Karpas-422 (cell line): ENCODE data around the gene HSBP1L1. TPM values are rescaled to one million over a fixed set of nuclear protein-coding genes. Genes with fewer than 3 reads are reported as not detected.
"Not testable (repeated sequence)": the region's sequence is repeated elsewhere in the genome, so short reads cannot be mapped to it uniquely, and the experiment has no call there.

ENCODE experiments used
- DNase-seq: peaks from one replicate; pipeline ENCODE4 v3.0.0-alpha.2; 2015
- H2AFZ ChIP-seq: fragments of 200-600 bp; sonication (generic); 2 replicates; pipeline ENCODE4 v1.6.1; 2014; ENCODE audit warnings: antibody characterized with exemption, low read length, mixed read lengths
- H3K27ac ChIP-seq: fragments of 200-600 bp; sonication (generic); 2 replicates; pipeline ENCODE4 v1.5.1; 2014; ENCODE audit warnings: mild to moderate bottlenecking, low read length, moderate library complexity
- H3K27me3 ChIP-seq: fragments of 200-600 bp; sonication (generic); 2 replicates; pipeline ENCODE4 v1.6.1; 2014; ENCODE audit warnings: low read length, mixed read lengths
- H3K36me3 ChIP-seq: fragments of 200-600 bp; sonication (generic); 2 replicates; pipeline ENCODE4 v1.6.1; 2014; ENCODE audit warnings: low read length, mixed read lengths; ENCODE audit not compliant: insufficient read depth
- H3K4me1 ChIP-seq: fragments of 200-600 bp; sonication (generic); 2 replicates; pipeline ENCODE4 v1.6.1; 2014; ENCODE audit warnings: mild to moderate bottlenecking, low read length, mixed read lengths
- H3K4me2 ChIP-seq: fragments of 200-600 bp; sonication (generic); 2 replicates; pipeline ENCODE4 v1.6.1; 2014; ENCODE audit warnings: low read length, low read depth, mild to moderate bottlenecking; ENCODE audit not compliant: poor library complexity, severe bottlenecking
- H3K4me3 ChIP-seq: fragments of 200-600 bp; sonication (generic); 2 replicates; pipeline ENCODE4 v1.5.1; 2014; ENCODE audit warnings: mild to moderate bottlenecking, antibody characterized with exemption, low read length, mixed read lengths
- H3K79me2 ChIP-seq: fragments of 200-600 bp; sonication (generic); 2 replicates; pipeline ENCODE4 v1.6.1; 2014; ENCODE audit warnings: mild to moderate bottlenecking, low read length, mixed read lengths
- H3K9ac ChIP-seq: fragments of 200-600 bp; sonication (generic); 2 replicates; pipeline ENCODE4 v1.6.0; 2014; ENCODE audit warnings: low read length
- H3K9me2 ChIP-seq: fragments of 200-600 bp; sonication (generic), shearing (Covaris generic); replicated peaks from 2 replicates; pipeline ENCODE4 v1.6.0; 2014; ENCODE audit warnings: mild to moderate bottlenecking, low read length, moderate library complexity; ENCODE audit not compliant: insufficient read depth
- H3K9me3 ChIP-seq: fragments of 300-700, 200-600 bp; sonication (generic); 2 replicates; pipeline ENCODE4 v1.6.1; 2014; ENCODE audit warnings: low read length, mixed read lengths
- H4K20me1 ChIP-seq: fragments of 200-600 bp; sonication (generic); 2 replicates; pipeline ENCODE4 v1.6.1; 2014; ENCODE audit warnings: mild to moderate bottlenecking, antibody characterized with exemption, low read length, low read depth; ENCODE audit not compliant: insufficient read depth
- total RNA-seq: library from RNA; depleted of rRNA; stranded (reverse); fragments of >200 nt; shearing (Covaris generic); gene quantifications from 2 replicates; pipeline ENCODE4 v1.2.3, GENCODE V29; 2014; ENCODE audit warnings: low replicate concordance

HSBP1L1 gene
- total RNA-seq, 1 experiment from 2014 or later: 11.4 TPM

DNA sequence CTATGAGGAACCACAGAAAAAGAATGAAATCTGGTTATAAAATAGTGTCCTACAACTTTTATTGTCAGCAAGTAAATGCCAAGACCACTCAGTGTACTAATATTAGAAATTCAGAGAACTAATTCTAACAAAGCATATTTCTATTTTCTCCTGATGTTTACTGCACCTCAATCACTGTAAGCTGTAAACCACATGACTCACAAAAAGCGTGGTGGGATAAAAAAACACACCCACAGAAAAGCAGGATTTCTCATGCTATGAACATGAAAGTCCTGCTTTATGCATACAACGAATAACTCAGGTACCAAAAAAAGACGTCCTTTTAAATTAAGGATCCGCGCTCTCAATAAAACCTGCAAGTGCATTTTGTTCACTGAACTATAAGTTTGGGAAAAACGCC lies 23.1 kb downstream of the HSBP1L1 start:
- Histone ChIP-seq H3K9me2 (no peaks in the 10 kb centered on the region), H3K4me2 (peak overlapping the region; percentile 82), H3K27ac (peak overlapping the region; percentile 78), H3K36me3 (peaks cover 34% of the 10 kb centered on the region), H3K4me1 (peaks cover 22% of the 10 kb centered on the region), H3K9ac (peak overlapping the region; percentile 98), H2AFZ (peak overlapping the region; percentile 81; the same call in 1 of the 2 replicates), H3K4me3 (peak overlapping the region; percentile 71), H3K79me2 (peaks cover 58% of the 10 kb centered on the region), H3K9me3 (no peaks in the 10 kb centered on the region), H3K27me3 (no peaks in the 10 kb centered on the region), H4K20me1 (peaks cover 52% of the 10 kb centered on the region)
- no peak for DNase-seq

DNA sequence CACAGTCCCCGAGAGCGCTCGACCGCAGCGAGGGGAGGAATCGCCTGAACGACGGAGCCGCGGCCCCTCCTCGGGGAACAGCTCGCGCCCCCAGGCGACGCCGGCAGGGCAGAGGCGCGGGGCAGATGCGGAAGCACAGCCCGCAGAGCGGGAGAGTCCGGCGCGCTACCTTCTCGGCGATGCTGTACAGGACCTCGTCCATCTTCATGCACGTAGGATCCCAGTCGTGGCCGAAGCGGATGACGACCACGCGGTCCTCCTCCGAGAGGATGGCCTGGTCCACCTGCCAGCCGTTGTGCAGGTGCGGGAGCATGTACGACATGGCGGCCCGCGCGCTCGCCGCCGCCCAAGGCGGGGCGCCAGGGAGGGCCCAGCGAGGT lies 23.6 kb downstream of the HSBP1L1 start:
- H3K27ac ChIP-seq: peak overlapping the region; percentile 78
- no peaks in the 10 kb centered on the region for H3K9me3 ChIP-seq
- H3K4me2 ChIP-seq: peak overlapping the region; percentile 82
- peak overlapping the region; percentile 98 for H3K9ac ChIP-seq
- peaks cover 22% of the 10 kb centered on the region for H3K4me1 ChIP-seq
- H3K4me3 ChIP-seq: peak overlapping the region; percentile 71
- H3K36me3 ChIP-seq: peaks cover 34% of the 10 kb centered on the region
- H3K9me2 ChIP-seq: no peaks in the 10 kb centered on the region
- H2AFZ ChIP-seq: peak overlapping the region; percentile 81
- no peaks in the 10 kb centered on the region for H3K27me3 ChIP-seq
- peaks cover 53% of the 10 kb centered on the region for H3K79me2 ChIP-seq
- H4K20me1 ChIP-seq: peaks cover 47% of the 10 kb centered on the region
- DNase-seq: peak; percentile 91

DNA sequence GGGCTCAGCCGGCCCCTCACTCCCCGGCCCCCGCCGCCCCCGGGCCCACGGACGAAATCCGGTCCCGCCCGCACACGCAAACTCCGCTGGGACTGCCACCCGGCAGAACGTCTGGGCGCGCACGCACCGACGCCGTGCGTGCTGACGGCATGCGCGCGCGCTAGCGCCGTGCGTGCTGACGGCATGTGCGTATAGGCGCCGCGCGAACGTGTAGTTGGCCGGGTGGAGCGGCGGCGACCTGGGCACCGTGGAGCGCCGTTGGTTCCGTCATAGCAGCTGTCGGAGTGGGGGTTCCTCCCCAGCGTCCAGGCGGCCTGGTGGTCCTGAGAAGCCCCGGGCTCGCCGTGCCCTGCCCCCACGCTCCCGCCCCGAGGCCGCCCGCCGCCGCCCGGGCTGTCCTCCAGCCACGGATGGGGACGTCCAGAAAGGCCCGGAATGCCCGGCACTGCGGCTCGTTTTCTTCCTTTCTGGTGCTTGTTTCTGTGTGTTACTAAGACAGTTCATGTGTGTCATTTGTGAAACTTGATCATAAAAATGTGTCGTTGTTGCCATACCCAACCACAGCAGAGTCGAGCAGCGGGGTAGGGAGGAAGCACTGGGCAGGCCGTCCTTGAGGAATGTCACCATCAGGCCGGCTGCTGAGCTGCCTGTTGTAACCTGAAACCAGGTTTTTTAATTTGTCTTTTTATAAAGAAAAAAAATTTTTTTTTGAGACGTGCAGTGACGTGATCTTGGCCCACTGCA lies 24.2 kb downstream of the HSBP1L1 start, which contains the start of gene TXNL4A:
TXNL4A (minus strand) TSS at position 113 of the 744 bp plus-strand sequence. CDS start 171 bp downstream, outside the sequence.
- peak within 1 kb of the TSS; percentile 78 for H3K27ac ChIP-seq
- H3K4me1 ChIP-seq: peaks cover 22% of the 10 kb centered on the region
- no peaks in the 10 kb centered on the region for H3K9me2 ChIP-seq
- peaks cover 48% of the 10 kb centered on the region for H3K79me2 ChIP-seq
- H2AFZ ChIP-seq: peak within 1 kb of the TSS; percentile 81
- H3K9ac ChIP-seq: peak within 1 kb of the TSS; percentile 98
- peak within 1 kb of the TSS; percentile 71 for H3K4me3 ChIP-seq
- H3K27me3 ChIP-seq: no peaks in the 10 kb centered on the region
- peaks cover 41% of the 10 kb centered on the region for H4K20me1 ChIP-seq
- DNase-seq: peak; percentile 97
- H3K9me3 ChIP-seq: no peaks in the 10 kb centered on the region
- H3K36me3 ChIP-seq: peaks cover 29% of the 10 kb centered on the region
- peak within 1 kb of the TSS; percentile 82 for H3K4me2 ChIP-seq

DNA sequence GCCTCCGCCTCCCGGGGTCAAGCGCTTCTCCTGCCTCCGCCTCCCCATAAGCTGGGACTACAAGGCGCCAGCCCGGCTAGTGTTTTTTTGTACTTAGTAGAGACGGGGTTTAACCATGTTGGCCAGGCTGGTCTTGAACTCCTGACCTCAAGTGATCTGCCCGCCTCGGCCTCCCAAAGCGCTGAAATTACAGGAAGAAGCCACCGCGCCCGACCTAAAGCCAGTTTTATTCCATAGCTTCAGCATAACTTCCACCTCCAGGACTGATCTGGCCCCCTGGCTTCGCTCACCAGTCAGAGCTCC lies 24.7 kb downstream of the HSBP1L1 start:
- H3K36me3 ChIP-seq: peaks cover 26% of the 10 kb centered on the region
- H3K27me3 ChIP-seq: no peaks in the 10 kb centered on the region
- peak overlapping the region; percentile 98 for H3K9ac ChIP-seq
- H4K20me1 ChIP-seq: peaks cover 36% of the 10 kb centered on the region
- H3K4me2 ChIP-seq: peak overlapping the region; percentile 82
- H3K9me2 ChIP-seq: no peaks in the 10 kb centered on the region
- no peak overlapping the region for H3K27ac ChIP-seq
- H3K4me3 ChIP-seq: peak overlapping the region; percentile 71
- peaks cover 26% of the 10 kb centered on the region for H3K4me1 ChIP-seq
- peaks cover 43% of the 10 kb centered on the region for H3K79me2 ChIP-seq
- H3K9me3 ChIP-seq: no peaks in the 10 kb centered on the region
- H2AFZ ChIP-seq: no peak overlapping the region
- no peak for DNase-seq

DNA sequence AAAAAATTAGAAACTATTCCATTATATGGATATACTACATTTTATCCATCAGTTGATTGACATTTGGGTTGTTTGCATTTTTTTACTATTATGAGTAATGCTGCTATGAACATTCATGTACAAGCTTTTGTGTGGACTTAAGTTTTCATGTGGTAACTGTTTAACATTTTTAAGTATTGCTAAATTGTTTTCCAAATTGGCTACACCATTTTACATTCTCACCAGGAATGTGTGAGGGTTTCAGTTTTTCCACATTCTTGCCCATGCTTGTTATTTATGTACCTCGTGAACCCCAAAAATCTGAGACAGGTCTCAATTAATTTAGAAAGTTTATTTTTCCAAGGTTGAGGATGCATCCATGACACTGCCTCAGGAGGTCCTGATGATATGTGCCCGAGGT lies 27.1 kb downstream of the HSBP1L1 start:
- peaks cover 13% of the 10 kb centered on the region for H4K20me1 ChIP-seq
- no peak overlapping the region for H3K9ac ChIP-seq
- peaks cover 19% of the 10 kb centered on the region for H3K79me2 ChIP-seq
- DNase-seq: no peak
- peaks cover 4% of the 10 kb centered on the region for H3K36me3 ChIP-seq
- no peaks in the 10 kb centered on the region for H3K27me3 ChIP-seq
- H3K4me2 ChIP-seq: no peak overlapping the region
- H3K9me2 ChIP-seq: no peaks in the 10 kb centered on the region
- no peak overlapping the region for H2AFZ ChIP-seq
- peaks cover 19% of the 10 kb centered on the region for H3K4me1 ChIP-seq
- no peaks in the 10 kb centered on the region for H3K9me3 ChIP-seq
- no peak overlapping the region for H3K27ac ChIP-seq
- no peak overlapping the region for H3K4me3 ChIP-seq

DNA sequence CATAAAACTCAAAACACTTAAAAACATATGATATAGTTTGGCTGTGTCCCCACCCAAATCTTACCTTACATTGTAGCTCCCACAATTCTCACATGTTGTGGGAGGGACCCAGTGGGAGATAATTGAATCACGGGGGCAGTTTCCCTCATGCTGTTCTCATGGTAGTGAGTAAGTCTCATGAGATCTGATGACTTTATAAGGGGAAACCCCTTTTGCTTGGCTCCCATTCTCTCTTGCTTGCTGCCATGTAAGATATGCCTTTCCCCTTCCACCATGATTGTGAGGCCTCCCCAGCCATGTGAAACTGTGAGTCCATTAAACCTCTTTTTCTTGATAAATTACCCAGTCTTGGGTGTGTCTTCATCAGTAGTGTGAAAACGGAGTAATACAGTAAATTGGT lies 35.3 kb downstream of the HSBP1L1 start:
- not testable (repeated sequence) for H3K4me3 ChIP-seq, H3K36me3 ChIP-seq, DNase-seq, H3K4me1 ChIP-seq, H3K9me3 ChIP-seq, H3K4me2 ChIP-seq, H4K20me1 ChIP-seq, H3K9ac ChIP-seq, H3K79me2 ChIP-seq, H3K27me3 ChIP-seq, H2AFZ ChIP-seq, H3K27ac ChIP-seq, H3K9me2 ChIP-seq

DNA sequence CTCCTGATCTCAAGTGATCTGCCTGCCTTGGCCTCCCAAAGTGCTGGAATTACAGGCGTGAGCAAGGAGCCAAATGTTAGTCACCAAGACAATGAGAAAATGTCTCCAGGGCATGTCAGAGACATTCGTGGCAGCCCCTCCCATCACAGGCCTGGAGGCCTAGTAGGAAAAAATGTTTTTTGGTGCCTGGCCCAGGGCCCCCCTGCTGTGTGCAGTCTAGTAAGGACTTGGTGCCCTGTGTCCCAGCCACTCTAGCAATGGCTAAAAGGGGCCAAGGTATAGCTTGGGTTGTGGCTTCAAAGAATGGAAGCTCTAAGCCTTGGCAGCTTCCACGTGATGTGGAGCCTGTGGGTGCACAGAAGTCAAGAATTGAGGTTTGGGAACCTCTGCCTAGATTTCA lies 36.4 kb downstream of the HSBP1L1 start:
- no peak for DNase-seq
- Histone ChIP-seq H3K4me2 (no peak overlapping the region), H4K20me1 (no peaks in the 10 kb centered on the region), H2AFZ (no peak overlapping the region), H3K36me3 (no peaks in the 10 kb centered on the region), H3K27ac (no peak overlapping the region), H3K9ac (no peak overlapping the region), H3K9me2 (no peaks in the 10 kb centered on the region), H3K9me3 (no peaks in the 10 kb centered on the region), H3K4me1 (peaks cover 12% of the 10 kb centered on the region), H3K79me2 (no peaks in the 10 kb centered on the region), H3K27me3 (peaks cover 11% of the 10 kb centered on the region; the same call in 1 of the 2 replicates), H3K4me3 (no peak overlapping the region)

DNA sequence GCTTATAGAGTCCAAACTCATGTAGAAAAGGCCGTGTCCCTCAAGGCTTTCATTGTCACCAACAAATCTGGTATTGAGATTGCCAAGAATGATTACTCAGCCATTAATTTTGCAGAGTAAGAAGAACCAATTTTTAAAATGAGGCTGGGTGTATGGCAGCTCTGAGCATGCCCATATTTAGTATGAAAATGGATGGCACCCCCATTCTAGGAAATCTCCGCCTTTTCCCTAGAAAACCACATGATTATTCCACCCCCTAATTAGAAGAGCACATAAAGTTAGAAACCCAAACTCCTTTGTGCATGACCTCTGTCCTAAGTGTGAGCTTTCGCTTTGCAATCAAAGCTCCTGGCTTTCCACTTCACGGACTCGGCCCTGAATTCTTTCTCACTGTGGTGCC lies 38.0 kb downstream of the HSBP1L1 start:
- H4K20me1 ChIP-seq: no peaks in the 10 kb centered on the region
- H3K79me2 ChIP-seq: no peaks in the 10 kb centered on the region
- H3K4me1 ChIP-seq: peaks cover 12% of the 10 kb centered on the region
- no peaks in the 10 kb centered on the region for H3K9me3 ChIP-seq
- no peak for DNase-seq
- H3K27me3 ChIP-seq: peaks cover 11% of the 10 kb centered on the region; the same call in 1 of the 2 replicates
- no peaks in the 10 kb centered on the region for H3K36me3 ChIP-seq
- no peak overlapping the region for H3K27ac ChIP-seq
- H3K4me3 ChIP-seq: no peak overlapping the region
- no peak overlapping the region for H3K9ac ChIP-seq
- no peak overlapping the region for H2AFZ ChIP-seq
- H3K9me2 ChIP-seq: no peaks in the 10 kb centered on the region
- no peak overlapping the region for H3K4me2 ChIP-seq
